DND-41 (cell line): ENCODE data around the gene EEFSEC.

Experiments used
- CTCF ChIP-seq: IDR thresholded peaks from 2 replicates; pipeline ENCODE4 v1.5.1; 2012; ENCODE audit warnings: borderline replicate concordance, low read length, moderate library complexity, mild to moderate bottlenecking; ENCODE audit not compliant: poor library complexity, severe bottlenecking; ENCODE audit errors: extremely low read depth
- EZH2 ChIP-seq: IDR thresholded peaks from 3 replicates; pipeline ENCODE4 v1.6.1; 2012; ENCODE audit warnings: borderline replicate concordance, low read depth, mild to moderate bottlenecking, moderate library complexity, low read length, inconsistent platforms; ENCODE audit not compliant: severe bottlenecking

- TF ChIP-seq CTCF (no peak), EZH2 (no peak)
These were observed 265.6 kb downstream of the EEFSEC start for GRCh38 chr3:128418900-128419299.
